Measurements from ENCODE around the gene ABCG8. TPM values are rescaled to one million over a fixed set of nuclear protein-coding genes. Genes with fewer than 3 reads are reported as not detected.

ABCG8 gene
- total and polyA plus RNA-seq, 9 of the 15 experiments (the other 6 are each of a cell fraction or from before 2014, with no cell fraction given), result not detected

DNA sequence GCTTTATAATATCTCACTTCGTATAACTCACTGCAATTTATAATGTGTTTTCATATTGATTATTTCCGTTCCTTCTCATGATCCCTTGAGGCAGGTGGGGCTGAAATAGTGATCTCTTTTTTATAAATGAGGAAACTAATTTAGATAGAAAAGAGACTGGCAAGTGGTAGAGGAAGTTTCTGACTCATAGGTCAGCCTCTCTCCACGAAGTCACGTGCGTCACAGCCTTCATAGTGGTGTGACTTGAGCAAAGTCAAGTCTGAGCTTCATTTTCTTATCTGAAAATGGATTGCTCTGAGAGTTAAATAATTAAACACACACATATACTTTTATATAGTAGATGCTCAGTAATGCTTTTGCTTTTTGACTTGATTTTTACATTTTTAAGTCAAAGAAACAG lies 20.0 kb upstream of the ABCG8 start (continued):
- TF ChIP-seq, protein P1, sequence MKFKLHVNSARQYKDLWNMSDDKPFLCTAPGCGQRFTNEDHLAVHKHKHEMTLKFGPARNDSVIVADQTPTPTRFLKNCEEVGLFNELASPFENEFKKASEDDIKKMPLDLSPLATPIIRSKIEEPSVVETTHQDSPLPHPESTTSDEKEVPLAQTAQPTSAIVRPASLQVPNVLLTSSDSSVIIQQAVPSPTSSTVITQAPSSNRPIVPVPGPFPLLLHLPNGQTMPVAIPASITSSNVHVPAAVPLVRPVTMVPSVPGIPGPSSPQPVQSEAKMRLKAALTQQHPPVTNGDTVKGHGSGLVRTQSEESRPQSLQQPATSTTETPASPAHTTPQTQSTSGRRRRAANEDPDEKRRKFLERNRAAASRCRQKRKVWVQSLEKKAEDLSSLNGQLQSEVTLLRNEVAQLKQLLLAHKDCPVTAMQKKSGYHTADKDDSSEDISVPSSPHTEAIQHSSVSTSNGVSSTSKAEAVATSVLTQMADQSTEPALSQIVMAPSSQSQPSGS (CRISPR knock-in tag; IDR thresholded peaks at IDR 0.05), result no peak
- no peak for TF ChIP-seq POLR2G (IDR thresholded peaks at IDR 0.05; ENCODE audit: low read depth, low read length)
- TF ChIP-seq, protein P2, sequence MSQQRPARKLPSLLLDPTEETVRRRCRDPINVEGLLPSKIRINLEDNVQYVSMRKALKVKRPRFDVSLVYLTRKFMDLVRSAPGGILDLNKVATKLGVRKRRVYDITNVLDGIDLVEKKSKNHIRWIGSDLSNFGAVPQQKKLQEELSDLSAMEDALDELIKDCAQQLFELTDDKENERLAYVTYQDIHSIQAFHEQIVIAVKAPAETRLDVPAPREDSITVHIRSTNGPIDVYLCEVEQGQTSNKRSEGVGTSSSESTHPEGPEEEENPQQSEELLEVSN (IDR thresholded peaks at IDR 0.05; ENCODE audit: borderline replicate concordance in 1 of 2, extremely low read depth in 1 of 2, insufficient read depth in 1 of 2, insufficient read length in 1 of 2, low read depth in 1 of 2, low read length in 1 of 2, poor library complexity in 1 of 2, severe bottlenecking in 1 of 2), result peak in 1 of 2 experiments; percentile 30
- no peak for TF ChIP-seq ESRRB (CRISPR knock-in tag; IDR thresholded peaks at IDR 0.05; ENCODE audit: borderline replicate concordance)
- TF ChIP-seq ZNF41 (CRISPR knock-in tag; conservative IDR thresholded peaks at IDR 0.05), result no peak
- TF ChIP-seq L3MBTL2 (IDR thresholded peaks at IDR 0.05), result peak; percentile 79
- no peak for TF ChIP-seq ZNF699 (CRISPR knock-in tag; IDR thresholded peaks at IDR 0.05; ENCODE audit: insufficient replicate concordance)
- TF ChIP-seq, protein P3, sequence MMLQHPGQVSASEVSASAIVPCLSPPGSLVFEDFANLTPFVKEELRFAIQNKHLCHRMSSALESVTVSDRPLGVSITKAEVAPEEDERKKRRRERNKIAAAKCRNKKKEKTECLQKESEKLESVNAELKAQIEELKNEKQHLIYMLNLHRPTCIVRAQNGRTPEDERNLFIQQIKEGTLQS (IDR thresholded peaks at IDR 0.05), result peak; percentile 59; the same call in 1 of the 2 replicates
- TF ChIP-seq, protein P3 (CRISPR knock-in tag; conservative IDR thresholded peaks at IDR 0.05), result no peak
- TF ChIP-seq NFE2 (IDR thresholded peaks at IDR 0.05; ENCODE audit: low read depth), result no peak
- TF ChIP-seq, protein P4, sequence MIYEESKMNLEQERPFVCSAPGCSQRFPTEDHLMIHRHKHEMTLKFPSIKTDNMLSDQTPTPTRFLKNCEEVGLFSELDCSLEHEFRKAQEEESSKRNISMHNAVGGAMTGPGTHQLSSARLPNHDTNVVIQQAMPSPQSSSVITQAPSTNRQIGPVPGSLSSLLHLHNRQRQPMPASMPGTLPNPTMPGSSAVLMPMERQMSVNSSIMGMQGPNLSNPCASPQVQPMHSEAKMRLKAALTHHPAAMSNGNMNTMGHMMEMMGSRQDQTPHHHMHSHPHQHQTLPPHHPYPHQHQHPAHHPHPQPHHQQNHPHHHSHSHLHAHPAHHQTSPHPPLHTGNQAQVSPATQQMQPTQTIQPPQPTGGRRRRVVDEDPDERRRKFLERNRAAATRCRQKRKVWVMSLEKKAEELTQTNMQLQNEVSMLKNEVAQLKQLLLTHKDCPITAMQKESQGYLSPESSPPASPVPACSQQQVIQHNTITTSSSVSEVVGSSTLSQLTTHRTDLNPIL (CRISPR knock-in tag; IDR thresholded peaks at IDR 0.05), result no peak
- TF ChIP-seq, protein P5, sequence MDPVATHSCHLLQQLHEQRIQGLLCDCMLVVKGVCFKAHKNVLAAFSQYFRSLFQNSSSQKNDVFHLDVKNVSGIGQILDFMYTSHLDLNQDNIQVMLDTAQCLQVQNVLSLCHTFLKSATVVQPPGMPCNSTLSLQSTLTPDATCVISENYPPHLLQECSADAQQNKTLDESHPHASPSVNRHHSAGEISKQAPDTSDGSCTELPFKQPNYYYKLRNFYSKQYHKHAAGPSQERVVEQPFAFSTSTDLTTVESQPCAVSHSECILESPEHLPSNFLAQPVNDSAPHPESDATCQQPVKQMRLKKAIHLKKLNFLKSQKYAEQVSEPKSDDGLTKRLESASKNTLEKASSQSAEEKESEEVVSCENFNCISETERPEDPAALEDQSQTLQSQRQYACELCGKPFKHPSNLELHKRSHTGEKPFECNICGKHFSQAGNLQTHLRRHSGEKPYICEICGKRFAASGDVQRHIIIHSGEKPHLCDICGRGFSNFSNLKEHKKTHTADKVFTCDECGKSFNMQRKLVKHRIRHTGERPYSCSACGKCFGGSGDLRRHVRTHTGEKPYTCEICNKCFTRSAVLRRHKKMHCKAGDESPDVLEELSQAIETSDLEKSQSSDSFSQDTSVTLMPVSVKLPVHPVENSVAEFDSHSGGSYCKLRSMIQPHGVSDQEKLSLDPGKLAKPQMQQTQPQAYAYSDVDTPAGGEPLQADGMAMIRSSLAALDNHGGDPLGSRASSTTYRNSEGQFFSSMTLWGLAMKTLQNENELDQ (CRISPR knock-in tag; IDR thresholded peaks at IDR 0.05; ENCODE audit: borderline replicate concordance), result no peak
- no peak for TF ChIP-seq ESRRA (IDR thresholded peaks at IDR 0.05; ENCODE audit: borderline replicate concordance, low read depth)
- no peak for TF ChIP-seq NCOA6 (IDR thresholded peaks at IDR 0.05)
- no peak for TF ChIP-seq MCM7 (IDR thresholded peaks at IDR 0.05)
- peak; percentile 26; the same call in 1 of the 2 replicates for TF ChIP-seq LEF1 (IDR thresholded peaks at IDR 0.05)
- TF ChIP-seq ZNF589 (CRISPR knock-in tag; IDR thresholded peaks at IDR 0.05; ENCODE audit: low read depth), result 0 out of 2 replicates have a peak, but pooled peaks have one; percentile 50
- TF ChIP-seq RAD51 (IDR thresholded peaks at IDR 0.05; ENCODE audit: borderline replicate concordance, low read depth), result peak; percentile 70
- TF ChIP-seq BHLHE40 (IDR thresholded peaks at IDR 0.05; ENCODE audit: low read length), result peak; percentile 95

All from K562 (cell line).